ENCODE results near the gene PPP6R3.

Gene PPP6R3

DNA sequence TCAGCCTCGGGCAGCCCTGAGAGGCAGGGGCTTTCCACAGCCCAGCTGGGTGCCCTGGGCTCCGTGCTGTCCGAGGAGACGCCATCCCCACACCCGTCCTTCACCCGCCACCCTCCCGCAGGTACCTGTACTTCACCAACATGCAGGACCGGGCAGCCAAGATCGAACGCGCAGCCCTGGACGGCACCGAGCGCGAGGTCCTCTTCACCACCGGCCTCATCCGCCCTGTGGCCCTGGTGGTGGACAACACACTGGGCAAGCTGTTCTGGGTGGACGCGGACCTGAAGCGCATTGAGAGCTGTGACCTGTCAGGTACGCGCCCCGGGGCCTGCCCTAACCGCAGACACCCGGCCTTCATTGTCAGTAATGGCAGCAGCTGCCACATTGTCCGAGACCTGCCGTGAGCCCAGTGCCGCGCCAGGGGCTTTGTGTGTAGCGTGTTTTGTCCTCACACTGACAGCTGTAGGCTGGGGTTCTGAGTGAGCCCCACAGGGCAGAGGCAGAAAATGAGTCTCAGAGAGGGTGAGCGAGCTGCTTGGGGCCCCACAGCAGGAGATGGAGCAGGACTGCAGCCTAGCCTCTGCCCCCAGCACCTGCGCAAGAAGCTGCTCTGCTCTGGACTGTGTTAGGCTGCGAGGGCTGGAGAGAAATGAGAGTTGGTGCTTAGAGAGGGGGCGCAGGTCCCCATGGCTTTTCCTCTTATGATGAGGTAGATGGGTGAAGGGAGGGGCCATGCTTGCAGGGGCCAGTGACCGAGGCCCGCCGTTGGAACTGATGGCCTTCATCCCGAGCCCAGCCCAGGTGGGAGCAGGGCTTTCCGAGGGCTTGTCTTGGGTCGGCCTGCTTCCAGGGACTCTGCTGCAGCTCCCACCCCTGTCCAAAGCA lies 35.3 kb upstream of the PPP6R3 start:
- TF ChIP-seq, protein P1, sequence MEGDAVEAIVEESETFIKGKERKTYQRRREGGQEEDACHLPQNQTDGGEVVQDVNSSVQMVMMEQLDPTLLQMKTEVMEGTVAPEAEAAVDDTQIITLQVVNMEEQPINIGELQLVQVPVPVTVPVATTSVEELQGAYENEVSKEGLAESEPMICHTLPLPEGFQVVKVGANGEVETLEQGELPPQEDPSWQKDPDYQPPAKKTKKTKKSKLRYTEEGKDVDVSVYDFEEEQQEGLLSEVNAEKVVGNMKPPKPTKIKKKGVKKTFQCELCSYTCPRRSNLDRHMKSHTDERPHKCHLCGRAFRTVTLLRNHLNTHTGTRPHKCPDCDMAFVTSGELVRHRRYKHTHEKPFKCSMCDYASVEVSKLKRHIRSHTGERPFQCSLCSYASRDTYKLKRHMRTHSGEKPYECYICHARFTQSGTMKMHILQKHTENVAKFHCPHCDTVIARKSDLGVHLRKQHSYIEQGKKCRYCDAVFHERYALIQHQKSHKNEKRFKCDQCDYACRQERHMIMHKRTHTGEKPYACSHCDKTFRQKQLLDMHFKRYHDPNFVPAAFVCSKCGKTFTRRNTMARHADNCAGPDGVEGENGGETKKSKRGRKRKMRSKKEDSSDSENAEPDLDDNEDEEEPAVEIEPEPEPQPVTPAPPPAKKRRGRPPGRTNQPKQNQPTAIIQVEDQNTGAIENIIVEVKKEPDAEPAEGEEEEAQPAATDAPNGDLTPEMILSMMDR (IDR thresholded peaks at IDR 0.05; ENCODE audit: low read depth, low read length): no peak
- Histone ChIP-seq H3K9me3 (ENCODE audit: severe bottlenecking) (peaks cover 3% of the 10 kb centered on the region), H3K27me3 (ENCODE audit: insufficient read depth, low read depth, severe bottlenecking) (no peaks in the 10 kb centered on the region), H3K4me3 (ENCODE audit: low read depth, low read length) (no peak overlapping the region), H3K36me3 (peaks cover 46% of the 10 kb centered on the region), H3K27ac (no peak overlapping the region)
- DNase-seq: no peak

DNA sequence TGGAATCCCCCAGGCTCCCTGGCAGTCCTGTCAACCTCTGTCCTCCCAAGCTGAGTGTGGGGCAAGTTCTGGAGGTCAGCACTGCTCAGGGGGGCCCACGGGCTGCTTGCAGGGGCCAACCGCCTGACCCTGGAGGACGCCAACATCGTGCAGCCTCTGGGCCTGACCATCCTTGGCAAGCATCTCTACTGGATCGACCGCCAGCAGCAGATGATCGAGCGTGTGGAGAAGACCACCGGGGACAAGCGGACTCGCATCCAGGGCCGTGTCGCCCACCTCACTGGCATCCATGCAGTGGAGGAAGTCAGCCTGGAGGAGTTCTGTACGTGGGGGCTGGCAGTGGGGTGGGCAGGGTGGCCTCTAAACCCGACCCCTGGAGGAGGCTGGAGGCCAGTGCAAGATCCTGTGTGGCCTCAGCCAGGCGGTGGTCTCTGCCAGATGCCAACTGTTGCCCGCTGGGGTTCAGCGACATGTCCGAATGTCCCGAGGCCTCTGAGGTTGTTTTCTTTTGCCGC lies 34.6 kb upstream of the PPP6R3 start:
- TF ChIP-seq, protein P1 (IDR thresholded peaks at IDR 0.05; ENCODE audit: low read depth, low read length): no peak
- Histone ChIP-seq H3K9me3 (ENCODE audit: severe bottlenecking) (peaks cover 3% of the 10 kb centered on the region), H3K36me3 (peaks cover 50% of the 10 kb centered on the region), H3K4me3 (ENCODE audit: low read depth, low read length) (no peak overlapping the region), H3K27me3 (ENCODE audit: insufficient read depth, low read depth, severe bottlenecking) (no peaks in the 10 kb centered on the region), H3K27ac (no peak overlapping the region)
- DNase-seq: no peak

DNA sequence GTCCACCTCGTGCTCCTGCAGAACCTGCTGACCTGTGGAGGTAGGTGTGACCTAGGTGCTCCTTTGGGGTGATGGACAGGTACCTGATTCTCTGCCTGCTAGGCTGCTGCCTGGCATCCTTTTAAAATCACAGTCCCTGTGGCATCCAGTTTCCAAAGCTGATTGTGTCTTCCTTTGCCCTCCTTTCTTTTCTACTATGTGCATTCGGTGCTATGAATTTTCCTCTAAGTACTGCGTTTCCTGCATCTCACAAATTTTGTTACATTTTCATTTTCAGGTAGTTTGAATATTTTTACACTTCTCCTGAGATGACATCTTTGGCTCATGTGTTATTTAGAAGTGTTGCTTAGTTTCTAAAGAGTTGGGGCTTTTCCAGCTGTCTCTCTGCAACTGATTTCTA lies 30.9 kb upstream of the PPP6R3 start:
- H3K4me3 ChIP-seq (ENCODE audit: low read depth, low read length): no peak overlapping the region
- H3K36me3 ChIP-seq: peaks cover 53% of the 10 kb centered on the region
- peaks cover 3% of the 10 kb centered on the region for H3K9me3 ChIP-seq (ENCODE audit: severe bottlenecking)

DNA sequence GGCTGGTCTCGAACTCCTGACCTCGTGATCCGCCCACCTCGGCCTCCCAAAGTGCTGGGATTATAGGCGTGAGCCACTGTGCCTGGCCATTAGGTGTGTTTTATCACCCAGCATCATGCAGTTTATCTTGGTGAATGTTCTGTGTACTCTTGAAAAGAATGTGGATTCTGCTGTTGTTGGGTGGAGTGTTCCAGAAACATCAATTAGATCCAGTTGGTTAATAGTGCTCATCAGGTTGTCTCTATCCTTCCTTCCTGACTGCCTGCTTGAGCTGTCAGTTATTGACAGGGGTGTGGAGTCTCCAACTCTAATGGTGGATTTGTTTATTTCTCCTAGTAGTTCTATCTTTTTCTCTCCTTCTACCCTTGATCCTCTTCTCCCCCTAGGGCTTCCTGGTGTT lies 30.2 kb upstream of the PPP6R3 start:
- Histone ChIP-seq H3K9me3 (ENCODE audit: severe bottlenecking) (peaks cover 3% of the 10 kb centered on the region), H3K36me3 (peaks cover 46% of the 10 kb centered on the region), H3K27me3 (ENCODE audit: insufficient read depth, low read depth, severe bottlenecking) (no peaks in the 10 kb centered on the region), H3K4me3 (ENCODE audit: low read depth, low read length) (no peak overlapping the region), H3K27ac (no peak overlapping the region)
- TF ChIP-seq, protein P1 (IDR thresholded peaks at IDR 0.05; ENCODE audit: low read depth, low read length): no peak
- DNase-seq: no peak

More for the DNA sequence above, 30.9 kb upstream of the PPP6R3 start:
- Histone ChIP-seq H3K27me3 (ENCODE audit: insufficient read depth, low read depth, severe bottlenecking) (no peaks in the 10 kb centered on the region), H3K27ac (no peak overlapping the region)
- no peak for DNase-seq
- TF ChIP-seq, protein P1 (IDR thresholded peaks at IDR 0.05; ENCODE audit: low read depth, low read length): no peak

DNA sequence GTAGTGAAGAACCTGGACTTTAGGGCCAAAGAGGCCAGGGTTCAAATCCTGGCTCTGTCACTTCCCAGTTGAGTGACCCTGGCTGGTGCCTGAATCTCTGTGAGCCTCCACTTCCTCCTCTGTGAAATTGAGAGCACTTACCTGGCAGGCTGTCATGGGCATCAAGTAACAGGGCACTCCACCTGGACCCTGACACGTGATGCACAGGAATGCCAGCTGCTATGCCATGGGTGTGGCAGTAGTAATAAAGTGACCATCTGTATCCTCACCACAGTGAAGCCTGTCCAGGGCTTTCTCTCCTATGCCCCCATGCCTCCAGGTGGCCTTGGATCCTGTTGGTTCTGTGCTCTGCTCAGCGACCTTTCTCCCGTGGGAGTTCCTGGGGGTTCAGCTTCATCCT lies 29.8 kb upstream of the PPP6R3 start:
- TF ChIP-seq, protein P1 (IDR thresholded peaks at IDR 0.05; ENCODE audit: low read depth, low read length): no peak
- peaks cover 46% of the 10 kb centered on the region for H3K36me3 ChIP-seq
- DNase-seq: no peak
- H3K4me3 ChIP-seq (ENCODE audit: low read depth, low read length): no peak overlapping the region
- H3K9me3 ChIP-seq (ENCODE audit: severe bottlenecking): peaks cover 3% of the 10 kb centered on the region
- H3K27ac ChIP-seq: no peak overlapping the region
- no peaks in the 10 kb centered on the region for H3K27me3 ChIP-seq (ENCODE audit: insufficient read depth, low read depth, severe bottlenecking)

All from WERI-Rb-1 (cell line).